Pericardium fibroblast (primary cell): ENCODE results near the gene TMEM43. TPM values are rescaled to one million over a fixed set of nuclear protein-coding genes. Genes with fewer than 3 reads are reported as not detected.

ENCODE experiments used
- total RNA-seq: library from RNA; depleted of rRNA; stranded (reverse); fragments of >200 nt; gene quantifications from 2 replicates; pipeline ENCODE4 v1.2.3, GENCODE V29; 2015

Gene TMEM43
- total RNA-seq = 111 and 131 TPM in 2 replicates

GRCh38 chr3:14124615-14125192 lies at the start of gene TMEM43, which contains the start of gene CHCHD4:
Gene TMEM43 (plus strand): TSS chr3:14125052. CDS start chr3:14125194, 142 bp downstream.
Gene CHCHD4 (minus strand): TSS chr3:14124870. CDS start chr3:14124676, 194 bp downstream.

GRCh38 chr3:14178247-14179113 lies 53.6 kb downstream of the TMEM43 start, which contains the start of the genes LSM3 and XPC:
Gene LSM3 (plus strand): TSS chr3:14178817. CDS start chr3:14178861, 44 bp downstream.
Gene XPC (minus strand): TSS chr3:14178601. CDS start chr3:14178568, 33 bp downstream.

Other genes starting within 250 kb of the TMEM43 start
- not detected in 2 replicates for gene WNT7A, start 245.0 kb upstream of the TMEM43 start, total RNA-seq
- 9.2 and 13.0 TPM in 2 replicates for gene CHCHD4, start 182 bp upstream of the TMEM43 start, total RNA-seq
- 18.4 and 32.0 TPM in 2 replicates for gene XPC, start 53.5 kb downstream of the TMEM43 start, total RNA-seq
- 10.3 and 10.5 TPM in 2 replicates for gene LSM3, start 53.8 kb downstream of the TMEM43 start, total RNA-seq